Measurements from ENCODE around the gene YY1.

Gene YY1

GRCh38 chr14:100303179-100303578 lies 64.2 kb downstream of the YY1 start:
- H3K36me3 ChIP-seq, result no peaks in the 10 kb centered on the region; the same call in 1 of the 2 replicates
- TF ChIP-seq CTCF (IDR thresholded peaks at IDR 0.05; ENCODE audit: low read depth, low read length), result peak; percentile 85
- no peaks in the 10 kb centered on the region for H3K9me3 ChIP-seq
- H3K4me3 ChIP-seq (ENCODE audit: low read depth, low read length), result no peak overlapping the region
- peaks cover 8% of the 10 kb centered on the region for H3K27me3 ChIP-seq
- no peaks in the 10 kb centered on the region for H3K4me1 ChIP-seq
- DNase-seq, result peak; percentile 53

- no peak overlapping the region for H3K4me3 ChIP-seq (ENCODE audit: low read depth, low read length)
- H3K27me3 ChIP-seq, result peaks cover 8% of the 10 kb centered on the region
- no peaks in the 10 kb centered on the region for H3K4me1 ChIP-seq
- H3K9me3 ChIP-seq, result no peaks in the 10 kb centered on the region
- no peaks in the 10 kb centered on the region; the same call in 1 of the 2 replicates for H3K36me3 ChIP-seq
- DNase-seq, result no peak
- no peak for TF ChIP-seq CTCF (IDR thresholded peaks at IDR 0.05; ENCODE audit: low read depth, low read length)
These were observed 65.0 kb downstream of the YY1 start for GRCh38 chr14:100303925-100304324.

- Histone ChIP-seq H3K4me3 (ENCODE audit: low read depth, low read length) (peak overlapping the region; percentile 61), H3K4me1 (no peaks in the 10 kb centered on the region), H3K27me3 (peaks cover 8% of the 10 kb centered on the region), H3K36me3 (no peaks in the 10 kb centered on the region; the same call in 1 of the 2 replicates), H3K9me3 (no peaks in the 10 kb centered on the region)
- no peak for DNase-seq
- no peak for TF ChIP-seq CTCF (IDR thresholded peaks at IDR 0.05; ENCODE audit: low read depth, low read length)
These were observed 65.9 kb downstream of the YY1 start for GRCh38 chr14:100304825-100305323.

GRCh38 chr14:100305324-100306100 lies 66.6 kb downstream of the YY1 start:
- TF ChIP-seq CTCF (IDR thresholded peaks at IDR 0.05; ENCODE audit: low read depth, low read length), result no peak
- Histone ChIP-seq H3K9me3 (no peaks in the 10 kb centered on the region), H3K4me3 (ENCODE audit: low read depth, low read length) (peak overlapping the region; percentile 61), H3K4me1 (no peaks in the 10 kb centered on the region), H3K27me3 (peaks cover 8% of the 10 kb centered on the region), H3K36me3 (no peaks in the 10 kb centered on the region; the same call in 1 of the 2 replicates)
- DNase-seq, result peak; percentile 35

GRCh38 chr14:100306101-100306997 lies 67.4 kb downstream of the YY1 start, which contains the start of gene SLC25A29:
Gene SLC25A29 (minus strand): TSS chr14:100306444. CDS start chr14:100306232, 212 bp downstream.
- Histone ChIP-seq H3K4me3 (ENCODE audit: low read depth, low read length) (peak within 1 kb of the TSS; percentile 85), H3K36me3 (no peaks in the 10 kb centered on the region; the same call in 1 of the 2 replicates), H3K4me1 (no peaks in the 10 kb centered on the region), H3K27me3 (peaks cover 8% of the 10 kb centered on the region), H3K9me3 (no peaks in the 10 kb centered on the region)
- peak; percentile 95 for DNase-seq
- TF ChIP-seq CTCF (IDR thresholded peaks at IDR 0.05; ENCODE audit: low read depth, low read length), result no peak

Measured in BE2C (cell line).